K562 (cell line): ENCODE results near the gene RNF168. TPM values are rescaled to one million over a fixed set of nuclear protein-coding genes. Genes with fewer than 3 reads are reported as not detected.

ENCODE experiments used
- CBX8 ChIP-seq: fragments of 200-600 bp; sonication (generic); IDR thresholded peaks from 2 replicates; pipeline ENCODE4 v1.6.1; 2012; ENCODE audit warnings: borderline replicate concordance, mixed run types, low read depth, mild to moderate bottlenecking, moderate library complexity, mixed read lengths, low read length, control low read depth, inconsistent platforms; ENCODE audit not compliant: poor library complexity, severe bottlenecking; ENCODE audit errors: extremely low read depth
- CHCHD3 ChIP-seq: fragments of 250-450 bp; sonication (Bioruptor Pico); IDR thresholded peaks from 2 replicates; pipeline ENCODE4 v2.1.2; 2022; ENCODE audit warnings: mild to moderate bottlenecking
- EP400 ChIP-seq: fragments of 450-650 bp; IDR thresholded peaks from 2 replicates; pipeline ENCODE4 v1.6.1; 2017; ENCODE audit warnings: antibody characterized with exemption, mild to moderate bottlenecking, moderate library complexity
- HDAC6 ChIP-seq: IDR thresholded peaks from 2 replicates; pipeline ENCODE4 v1.6.1; 2012; ENCODE audit warnings: low read depth, mild to moderate bottlenecking, control low read depth, inconsistent platforms, low read length, moderate library complexity
- HNRNPUL1 ChIP-seq: fragments of 200-400 bp; formaldehyde crosslinking; IDR thresholded peaks from 2 replicates; pipeline ENCODE4 v1.6.1; 2017; ENCODE audit warnings: low read length
- KLF6 ChIP-seq: fragments of 250-450 bp; sonication (Bioruptor Pico); IDR thresholded peaks from 2 replicates; pipeline ENCODE4 v1.4.0; 2020; ENCODE audit warnings: mild to moderate bottlenecking, moderate library complexity, borderline replicate concordance
- LCOR ChIP-seq: sonication (generic); formaldehyde crosslinking; IDR thresholded peaks from 2 replicates; pipeline ENCODE4 v1.8.0; 2022; ENCODE audit warnings: mild to moderate bottlenecking, missing genetic modification reagents
- MTA3 ChIP-seq: fragments of 450-650 bp; formaldehyde crosslinking; IDR thresholded peaks from 2 replicates; pipeline ENCODE4 v1.6.1; 2017; ENCODE audit warnings: mild to moderate bottlenecking, borderline replicate concordance
- NCOA4 ChIP-seq: fragments of 450-650 bp; IDR thresholded peaks from 2 replicates; pipeline ENCODE4 v1.6.1; 2018; ENCODE audit warnings: mild to moderate bottlenecking; ENCODE audit not compliant: partially characterized antibody
- NR4A1 ChIP-seq, 2 experiments: fragments of 250-450 bp in 1 of 2; fragments of 450-650 bp in 1 of 2; sonication (Bioruptor Pico) in 1 of 2; IDR thresholded peaks; 2 replicates each; pipeline versions ENCODE4 v1.4.0 to v1.6.1; 2016 to 2020; ENCODE audit warnings: mild to moderate bottlenecking in 2 of 2, missing compliant biosample characterization in 1 of 2, missing genetic modification characterization in 1 of 2, moderate library complexity in 1 of 2
- ZNF57 ChIP-seq: fragments of 450-650 bp; formaldehyde crosslinking; IDR thresholded peaks from 2 replicates; pipeline ENCODE4 v1.4.0; 2020; ENCODE audit warnings: mild to moderate bottlenecking, moderate library complexity
- ZNF766 ChIP-seq: fragments of 200-800 bp; sonication (Bioruptor generic); conservative IDR thresholded peaks from 2 replicates; pipeline ENCODE4 v1.6.1; 2016; ENCODE audit warnings: missing genetic modification characterization, missing compliant biosample characterization
- polyA plus RNA-seq, 8 experiments: library from polyadenylated mRNA; depleted of rRNA in 4 of 8; stranded (reverse) in 5 of 8; unstranded in 3 of 8; fragments of >200 nt; fragmentation: Nextera tagmentation in 2 of 8; fragmentation: Illumina TruSeq in 1 of 8; extraction: Ambion mirVana in 2 of 8; extraction: Trizol in 1 of 8; gene quantifications; 2 replicates each; pipeline versions ENCODE4 v1.2.1 to v1.2.3, GENCODE V29; 2011 to 2014; ENCODE audit warnings: inconsistent platforms in 1 of 8, missing spikeins in 1 of 8
- total RNA-seq, 7 experiments: library from RNA; depleted of rRNA in 6 of 7; stranded (reverse); fragments of >200 nt in 6 of 7; fragmentation: Illumina TruSeq in 2 of 7; extraction: Trizol in 2 of 7; gene quantifications; 2 replicates each; pipeline versions ENCODE4 v1.2.1 to v1.2.3, GENCODE V29; 2011 to 2021; ENCODE audit warnings: low replicate concordance in 1 of 7
- TF ChIP-seq, protein P1 (sequence below): sonication (generic); formaldehyde crosslinking; IDR thresholded peaks from 2 replicates; pipeline ENCODE4 v1.8.0; 2022; ENCODE audit warnings: mild to moderate bottlenecking, missing genetic modification reagents, borderline replicate concordance
- TF ChIP-seq, protein P2 (sequence below): fragments of 250-450 bp; sonication (Bioruptor Pico); IDR thresholded peaks from 2 replicates; pipeline ENCODE4 v1.8.0; 2022; ENCODE audit warnings: moderate library complexity, mild to moderate bottlenecking, inconsistent platforms
- TF ChIP-seq, protein P3 (sequence below): fragments of 450-650 bp; formaldehyde crosslinking; IDR thresholded peaks from 2 replicates; pipeline ENCODE4 v1.4.0; 2020; ENCODE audit warnings: mild to moderate bottlenecking, moderate library complexity
- TF ChIP-seq, protein P4 (sequence below): fragments of 250-450 bp; sonication (Bioruptor Pico); IDR thresholded peaks from 2 replicates; pipeline ENCODE4 v1.5.0; 2020; ENCODE audit warnings: mild to moderate bottlenecking
- TF ChIP-seq, protein P5 (sequence below): fragments of 450-650 bp; IDR thresholded peaks from 2 replicates; pipeline ENCODE4 v1.6.1; 2017; ENCODE audit warnings: antibody characterized with exemption, mild to moderate bottlenecking

The RNF168 gene
- total and polyA plus RNA-seq, 9 of the 15 experiments (the other 6 are each of a cell fraction or from before 2014, with no cell fraction given) = 6.0 to 32.1 (median 16.6) TPM

DNA sequence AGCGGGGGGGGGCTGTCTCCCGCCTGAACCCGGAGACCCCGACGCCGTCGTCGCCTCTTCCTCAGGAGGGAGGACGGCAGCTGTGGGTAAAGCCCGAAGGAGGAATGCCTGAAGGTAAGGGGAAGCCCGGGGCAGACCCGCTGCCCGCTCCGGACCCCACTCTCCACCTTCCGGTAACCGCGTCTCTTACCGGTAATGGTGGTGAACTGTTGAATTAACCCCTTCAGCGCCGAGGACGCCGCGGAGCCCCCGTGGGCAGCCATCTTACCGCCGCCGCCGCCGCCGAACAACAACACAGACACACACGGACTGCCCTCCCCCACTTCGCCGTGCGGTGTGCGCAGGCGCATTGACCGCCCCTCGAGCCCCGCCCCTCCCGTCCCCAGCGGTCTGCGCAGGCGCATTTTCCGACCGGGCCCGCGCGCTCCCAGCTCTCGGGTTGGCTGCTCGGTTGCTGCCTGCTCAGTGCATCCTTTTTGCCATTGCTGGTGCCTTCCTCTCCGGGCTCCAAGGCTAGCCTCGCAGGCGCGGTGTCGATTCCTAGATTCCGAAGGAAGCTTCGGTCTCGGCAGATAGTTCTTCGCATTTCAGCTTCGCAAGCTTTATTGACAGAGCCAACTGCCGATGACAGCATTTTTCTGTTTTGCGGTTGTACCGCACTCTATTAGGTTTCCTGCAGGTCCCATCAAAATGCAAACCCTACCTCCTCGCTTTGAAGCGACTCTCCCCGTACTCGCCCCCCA, 71.3 kb downstream of the RNF168 start, which contains the start of gene UBXN7 (continued):
- TF ChIP-seq, protein P1, sequence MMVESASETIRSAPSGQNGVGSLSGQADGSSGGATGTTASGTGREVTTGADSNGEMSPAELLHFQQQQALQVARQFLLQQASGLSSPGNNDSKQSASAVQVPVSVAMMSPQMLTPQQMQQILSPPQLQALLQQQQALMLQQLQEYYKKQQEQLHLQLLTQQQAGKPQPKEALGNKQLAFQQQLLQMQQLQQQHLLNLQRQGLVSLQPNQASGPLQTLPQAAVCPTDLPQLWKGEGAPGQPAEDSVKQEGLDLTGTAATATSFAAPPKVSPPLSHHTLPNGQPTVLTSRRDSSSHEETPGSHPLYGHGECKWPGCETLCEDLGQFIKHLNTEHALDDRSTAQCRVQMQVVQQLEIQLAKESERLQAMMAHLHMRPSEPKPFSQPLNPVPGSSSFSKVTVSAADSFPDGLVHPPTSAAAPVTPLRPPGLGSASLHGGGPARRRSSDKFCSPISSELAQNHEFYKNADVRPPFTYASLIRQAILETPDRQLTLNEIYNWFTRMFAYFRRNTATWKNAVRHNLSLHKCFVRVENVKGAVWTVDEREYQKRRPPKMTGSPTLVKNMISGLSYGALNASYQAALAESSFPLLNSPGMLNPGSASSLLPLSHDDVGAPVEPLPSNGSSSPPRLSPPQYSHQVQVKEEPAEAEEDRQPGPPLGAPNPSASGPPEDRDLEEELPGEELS (CRISPR knock-in tag) = 0 out of 2 replicates have a peak, but pooled peaks have one; percentile 46
- TF ChIP-seq ZNF57 (CRISPR knock-in tag) (no peak), KLF6 (CRISPR knock-in tag) (no peak), HNRNPUL1 (no peak), CHCHD3 (CRISPR knock-in tag) (no peak), NCOA4 (no peak), HDAC6 (no peak), EP400 (peak; percentile 66), CBX8 (no peak), LCOR (no peak), MTA3 (no peak; the same call in 1 of the 2 replicates), ZNF766 (CRISPR knock-in tag) (no peak), NR4A1 (CRISPR knock-in tag; IDR thresholded peaks at IDR 0.05) (no peak), NR4A1 (tag; IDR thresholded peaks at IDR 0.05) (no peak)
- TF ChIP-seq, protein P2, sequence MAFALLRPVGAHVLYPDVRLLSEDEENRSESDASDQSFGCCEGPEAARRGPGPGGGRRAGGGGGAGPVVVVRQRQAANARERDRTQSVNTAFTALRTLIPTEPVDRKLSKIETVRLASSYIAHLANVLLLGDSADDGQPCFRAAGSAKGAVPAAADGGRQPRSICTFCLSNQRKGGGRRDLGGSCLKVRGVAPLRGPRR (CRISPR knock-in tag) = no peak
- TF ChIP-seq, protein P3, sequence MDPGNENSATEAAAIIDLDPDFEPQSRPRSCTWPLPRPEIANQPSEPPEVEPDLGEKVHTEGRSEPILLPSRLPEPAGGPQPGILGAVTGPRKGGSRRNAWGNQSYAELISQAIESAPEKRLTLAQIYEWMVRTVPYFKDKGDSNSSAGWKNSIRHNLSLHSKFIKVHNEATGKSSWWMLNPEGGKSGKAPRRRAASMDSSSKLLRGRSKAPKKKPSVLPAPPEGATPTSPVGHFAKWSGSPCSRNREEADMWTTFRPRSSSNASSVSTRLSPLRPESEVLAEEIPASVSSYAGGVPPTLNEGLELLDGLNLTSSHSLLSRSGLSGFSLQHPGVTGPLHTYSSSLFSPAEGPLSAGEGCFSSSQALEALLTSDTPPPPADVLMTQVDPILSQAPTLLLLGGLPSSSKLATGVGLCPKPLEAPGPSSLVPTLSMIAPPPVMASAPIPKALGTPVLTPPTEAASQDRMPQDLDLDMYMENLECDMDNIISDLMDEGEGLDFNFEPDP (CRISPR knock-in tag) = no peak
- TF ChIP-seq, protein P4, sequence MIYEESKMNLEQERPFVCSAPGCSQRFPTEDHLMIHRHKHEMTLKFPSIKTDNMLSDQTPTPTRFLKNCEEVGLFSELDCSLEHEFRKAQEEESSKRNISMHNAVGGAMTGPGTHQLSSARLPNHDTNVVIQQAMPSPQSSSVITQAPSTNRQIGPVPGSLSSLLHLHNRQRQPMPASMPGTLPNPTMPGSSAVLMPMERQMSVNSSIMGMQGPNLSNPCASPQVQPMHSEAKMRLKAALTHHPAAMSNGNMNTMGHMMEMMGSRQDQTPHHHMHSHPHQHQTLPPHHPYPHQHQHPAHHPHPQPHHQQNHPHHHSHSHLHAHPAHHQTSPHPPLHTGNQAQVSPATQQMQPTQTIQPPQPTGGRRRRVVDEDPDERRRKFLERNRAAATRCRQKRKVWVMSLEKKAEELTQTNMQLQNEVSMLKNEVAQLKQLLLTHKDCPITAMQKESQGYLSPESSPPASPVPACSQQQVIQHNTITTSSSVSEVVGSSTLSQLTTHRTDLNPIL = no peak
- TF ChIP-seq, protein P5, sequence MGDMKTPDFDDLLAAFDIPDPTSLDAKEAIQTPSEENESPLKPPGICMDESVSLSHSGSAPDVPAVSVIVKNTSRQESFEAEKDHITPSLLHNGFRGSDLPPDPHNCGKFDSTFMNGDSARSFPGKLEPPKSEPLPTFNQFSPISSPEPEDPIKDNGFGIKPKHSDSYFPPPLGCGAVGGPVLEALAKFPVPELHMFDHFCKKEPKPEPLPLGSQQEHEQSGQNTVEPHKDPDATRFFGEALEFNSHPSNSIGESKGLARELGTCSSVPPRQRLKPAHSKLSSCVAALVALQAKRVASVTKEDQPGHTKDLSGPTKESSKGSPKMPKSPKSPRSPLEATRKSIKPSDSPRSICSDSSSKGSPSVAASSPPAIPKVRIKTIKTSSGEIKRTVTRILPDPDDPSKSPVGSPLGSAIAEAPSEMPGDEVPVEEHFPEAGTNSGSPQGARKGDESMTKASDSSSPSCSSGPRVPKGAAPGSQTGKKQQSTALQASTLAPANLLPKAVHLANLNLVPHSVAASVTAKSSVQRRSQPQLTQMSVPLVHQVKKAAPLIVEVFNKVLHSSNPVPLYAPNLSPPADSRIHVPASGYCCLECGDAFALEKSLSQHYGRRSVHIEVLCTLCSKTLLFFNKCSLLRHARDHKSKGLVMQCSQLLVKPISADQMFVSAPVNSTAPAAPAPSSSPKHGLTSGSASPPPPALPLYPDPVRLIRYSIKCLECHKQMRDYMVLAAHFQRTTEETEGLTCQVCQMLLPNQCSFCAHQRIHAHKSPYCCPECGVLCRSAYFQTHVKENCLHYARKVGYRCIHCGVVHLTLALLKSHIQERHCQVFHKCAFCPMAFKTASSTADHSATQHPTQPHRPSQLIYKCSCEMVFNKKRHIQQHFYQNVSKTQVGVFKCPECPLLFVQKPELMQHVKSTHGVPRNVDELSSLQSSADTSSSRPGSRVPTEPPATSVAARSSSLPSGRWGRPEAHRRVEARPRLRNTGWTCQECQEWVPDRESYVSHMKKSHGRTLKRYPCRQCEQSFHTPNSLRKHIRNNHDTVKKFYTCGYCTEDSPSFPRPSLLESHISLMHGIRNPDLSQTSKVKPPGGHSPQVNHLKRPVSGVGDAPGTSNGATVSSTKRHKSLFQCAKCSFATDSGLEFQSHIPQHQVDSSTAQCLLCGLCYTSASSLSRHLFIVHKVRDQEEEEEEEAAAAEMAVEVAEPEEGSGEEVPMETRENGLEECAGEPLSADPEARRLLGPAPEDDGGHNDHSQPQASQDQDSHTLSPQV = no peak
